Endothelial cell of umbilical vein (primary cell): Measurements from ENCODE around the gene TBC1D17. TPM values are rescaled to one million over a fixed set of nuclear protein-coding genes. Genes with fewer than 3 reads are reported as not detected.

Experiments
- BruUV-seq: library from RNA; stranded (reverse); fragments of 400-500 nt; replicated peaks from 2 replicates; lab custom pipeline; 2021; lab: Mats Ljungman, UMichigan
- CTCF ChIA-PET: fragments of 300-600, 350-600 bp; sonication (Branson Sonifier 250); formaldehyde crosslinking; loops from one replicate; lab custom pipeline; 2021; ENCODE audit warnings: antibody characterized with exemption, inconsistent platforms; lab: Charles Lee
- POLR2A ChIA-PET: fragments of 300-600, 350-600 bp; sonication (Branson Sonifier 250); formaldehyde crosslinking; loops from one replicate; lab custom pipeline; 2021; ENCODE audit warnings: antibody characterized with exemption, inconsistent platforms; lab: Charles Lee
- DNase-seq: peaks from one replicate; pipeline ENCODE4 v3.0.0-alpha.2; 2011; ENCODE audit warnings: low read depth, low spot score
- FAIRE-seq: peaks from 2 replicates; lab custom pipeline; 2011; peaks lifted over from hg19 to GRCh38; lab: Jason Lieb, UNC
- H2AFZ ChIP-seq: 2 replicates; pipeline ENCODE4 v1.6.0; 2012; ENCODE audit warnings: low read depth, low read length, control low read depth, inconsistent platforms
- H3K27ac ChIP-seq: 2 replicates; pipeline ENCODE4 v1.5.1; 2011; ENCODE audit warnings: low read depth, mild to moderate bottlenecking, control low read depth, low read length, moderate library complexity; ENCODE audit not compliant: insufficient read depth
- H3K27me3 ChIP-seq, 2 experiments: 2 replicates each; pipeline versions ENCODE4 v1.6.0 to v1.6.1; 2011; ENCODE audit warnings: low read length in 2 of 2, mixed read lengths in 1 of 2; ENCODE audit not compliant: control insufficient read depth in 2 of 2, insufficient read depth in 2 of 2
- H3K36me3 ChIP-seq, 2 experiments: 2 replicates in 1 of 2; 3 replicates in 1 of 2; pipeline ENCODE4 v1.5.1; 2011; ENCODE audit warnings: low read length in 2 of 2, mild to moderate bottlenecking in 1 of 2, moderate library complexity in 1 of 2; ENCODE audit not compliant: control insufficient read depth in 2 of 2, insufficient read depth in 2 of 2; ENCODE audit errors: extremely low read depth in 1 of 2
- H3K4me1 ChIP-seq: 3 replicates; pipeline ENCODE4 v1.5.1; 2011; ENCODE audit warnings: mild to moderate bottlenecking, low read length; ENCODE audit not compliant: control insufficient read depth, insufficient read depth; ENCODE audit errors: extremely low read depth
- H3K4me2 ChIP-seq: 2 replicates; pipeline ENCODE4 v1.6.1; 2011; ENCODE audit warnings: low read length, control low read depth, mixed read lengths; ENCODE audit not compliant: insufficient read depth
- H3K4me3 ChIP-seq, 3 experiments: fragments of 200-600 bp in 1 of 3; sonication (generic), shearing (Covaris generic) in 1 of 3; replicated peaks in 1 of 3; 2 replicates each; pipeline ENCODE4 v1.5.1; 2011 to 2016; ENCODE audit warnings: control low read depth in 3 of 3, low read length in 3 of 3, mild to moderate bottlenecking in 2 of 3, inconsistent platforms in 1 of 3, low read depth in 1 of 3, moderate library complexity in 1 of 3; ENCODE audit not compliant: insufficient read depth in 1 of 3
- H3K79me2 ChIP-seq: 2 replicates; pipeline ENCODE4 v1.6.0; 2012; ENCODE audit warnings: low read length, inconsistent platforms; ENCODE audit not compliant: control insufficient read depth, insufficient read depth
- H3K9ac ChIP-seq: replicated peaks from 2 replicates; pipeline ENCODE3; 2011; ENCODE audit warnings: low read length, control low read depth; ENCODE audit not compliant: insufficient read depth; ENCODE audit errors: extremely low read depth
- H3K9me1 ChIP-seq: replicated peaks from 3 replicates; pipeline ENCODE4 v1.6.0; 2011; ENCODE audit warnings: mild to moderate bottlenecking, low read length; ENCODE audit not compliant: control insufficient read depth, insufficient read depth; ENCODE audit errors: extremely low read depth
- H3K9me3 ChIP-seq: replicated peaks from 2 replicates; pipeline ENCODE4 v1.5.1; 2012; ENCODE audit warnings: low read length, inconsistent platforms; ENCODE audit not compliant: control insufficient read depth, insufficient read depth
- H4K20me1 ChIP-seq: replicated peaks from 2 replicates; pipeline ENCODE3; 2011; ENCODE audit warnings: mild to moderate bottlenecking, low read length; ENCODE audit not compliant: control insufficient read depth, insufficient read depth; ENCODE audit errors: extremely low read depth
- CTCF ChIP-seq, 2 donors: IDR thresholded peaks; 1 replicate in 1 of 2; 2 replicates in 1 of 2; pipeline ENCODE4 v1.5.1; 2011; ENCODE audit warnings: low read length in 2 of 2, mild to moderate bottlenecking in 2 of 2, moderate library complexity in 2 of 2, control low read depth in 1 of 2, inconsistent platforms in 1 of 2, low read depth in 1 of 2; ENCODE audit not compliant: insufficient read depth in 1 of 2; ENCODE audit errors: extremely low read depth in 1 of 2
- EZH2 ChIP-seq: IDR thresholded peaks from 2 replicates; pipeline ENCODE4 v1.6.1; 2012; ENCODE audit warnings: borderline replicate concordance, low read depth, mild to moderate bottlenecking, moderate library complexity, low read length, inconsistent platforms; ENCODE audit not compliant: severe bottlenecking
- FOS ChIP-seq: IDR thresholded peaks from 2 replicates; pipeline ENCODE4 v1.6.1; 2011; ENCODE audit warnings: mild to moderate bottlenecking, low read length, moderate library complexity, borderline replicate concordance; ENCODE audit not compliant: insufficient read depth
- GATA2 ChIP-seq: IDR thresholded peaks from 2 replicates; pipeline ENCODE4 v1.7.0; 2011; ENCODE audit warnings: low read depth, mild to moderate bottlenecking, moderate library complexity, mixed read lengths, low read length; ENCODE audit not compliant: insufficient read length, insufficient read depth
- JUN ChIP-seq: IDR thresholded peaks from 2 replicates; pipeline ENCODE4 v1.6.1; 2011; ENCODE audit warnings: borderline replicate concordance, low read depth; ENCODE audit not compliant: insufficient read length, insufficient read depth
- MYC ChIP-seq: IDR thresholded peaks from one replicate; pipeline ENCODE4 v1.6.1; 2011; ENCODE audit warnings: mild to moderate bottlenecking, low read depth, low read length
- POLR2A ChIP-seq: IDR thresholded peaks from 2 replicates; pipeline ENCODE4 v1.6.1; 2012; ENCODE audit warnings: low read depth, mild to moderate bottlenecking, control low read depth, low read length
- POLR2AphosphoS5 ChIP-seq: IDR thresholded peaks from 2 replicates; pipeline ENCODE4 v1.6.1; 2012; ENCODE audit warnings: low read depth, mild to moderate bottlenecking, control low read depth, low read length, moderate library complexity; ENCODE audit not compliant: insufficient read depth
- dilution Hi-C: fragments of 300-500 bp; cut with MboI; formaldehyde crosslinking; loops from one replicate; pipeline ENCODE4 v1.15.0; 2019; ENCODE audit warnings: low sequenced_read_pairs; ENCODE audit not compliant: extremely low pct_ligation_motif_present
- intact Hi-C: fragments of 100-400 bp; cut with micrococcal nuclease; formaldehyde crosslinking; loops from one replicate; pipeline ENCODE4 v1.10.0; 2022
- polyA plus RNA-seq, 4 experiments: library from polyadenylated mRNA; depleted of rRNA in 3 of 4; stranded (reverse) in 3 of 4; unstranded in 1 of 4; fragments of >200 nt; gene quantifications; 2 replicates each; pipeline versions ENCODE4 v1.2.1 to v1.2.3, GENCODE V29; 2011 to 2012; ENCODE audit warnings: missing spikeins in 1 of 4
- total RNA-seq: library from RNA; stranded (reverse); gene quantifications from 2 replicates; pipeline ENCODE4 v1.2.3, GENCODE V29; 2021
- TF ChIP-seq, protein P1 (sequence below): IDR thresholded peaks from 2 replicates; pipeline ENCODE4 v1.6.1; 2011; ENCODE audit not compliant: insufficient read depth, insufficient read length

The TBC1D17 gene
- total and polyA plus RNA-seq, 2 donors (not counting 3 experiments of a cell fraction or from before 2014, with no cell fraction given), result 34.2 to 39.3 TPM

DNA sequence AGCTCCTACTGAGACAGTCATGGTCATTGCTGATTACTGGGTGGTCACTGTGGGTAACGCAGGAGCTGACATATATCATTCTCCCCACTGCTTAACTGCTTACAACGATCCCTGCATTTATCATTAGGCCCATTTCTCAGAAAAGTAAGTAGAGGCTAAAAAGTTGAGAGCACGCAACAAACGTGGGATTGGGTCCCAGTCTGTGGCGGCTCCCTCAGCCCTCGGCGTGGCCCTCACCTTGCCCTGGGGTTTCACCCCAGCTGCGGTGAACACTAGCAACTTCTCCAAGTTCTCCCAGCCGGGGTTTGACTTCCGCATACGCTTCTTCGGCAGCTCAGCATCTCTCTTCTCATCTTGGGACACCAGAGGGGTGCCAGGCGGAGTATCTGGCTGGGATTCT, 12.6 kb upstream of the TBC1D17 start:
- intact Hi-C loops, result loop anchor here (5.0 kb wide), 2 partner anchors 188 to 273 kb away; partner anchors contain the start of genes PRMT1 and PRR12
- H3K79me2 ChIP-seq, result peaks cover 26% of the 10 kb centered on the region
- POLR2A ChIA-PET, result interaction anchor here (0.6 to 0.9 kb wide), 3 partner anchors 14 to 129 kb away, joined by 4 to 6 read pairs (median 6); partner anchors contain the start of gene PTOV1
- DNase-seq (no peak), FAIRE-seq (no peak)
- no peak overlapping the region for H3K4me2 ChIP-seq
- H3K4me1 ChIP-seq, result peaks cover 22% of the 10 kb centered on the region
- no peak overlapping the region for H3K4me3 ChIP-seq
- peaks cover 13 to 30% of the 10 kb centered on the region in 2 experiments for H3K36me3 ChIP-seq
- no peaks in the 10 kb centered on the region for H4K20me1 ChIP-seq
- H3K9me1 ChIP-seq, result no peaks in the 10 kb centered on the region
- no peak overlapping the region for H3K27ac ChIP-seq
- no peaks in the 10 kb centered on the region for H3K27me3 ChIP-seq
- H2AFZ ChIP-seq, result no peak overlapping the region
- BruUV-seq, result no TSS peak
- no peaks in the 10 kb centered on the region for H3K9me3 ChIP-seq
- no peak overlapping the region for H3K9ac ChIP-seq
- no peak for TF ChIP-seq CTCF (IDR thresholded peaks at IDR 0.05; ENCODE audit: extremely low read depth in 1 of 2, insufficient read depth in 1 of 2, low read depth in 1 of 2, low read length in 2 of 2)
- TF ChIP-seq EZH2, result no peak
- TF ChIP-seq POLR2AphosphoS5, result no peak
- no peak for TF ChIP-seq POLR2A
- no peak for TF ChIP-seq GATA2
- TF ChIP-seq, protein P1, sequence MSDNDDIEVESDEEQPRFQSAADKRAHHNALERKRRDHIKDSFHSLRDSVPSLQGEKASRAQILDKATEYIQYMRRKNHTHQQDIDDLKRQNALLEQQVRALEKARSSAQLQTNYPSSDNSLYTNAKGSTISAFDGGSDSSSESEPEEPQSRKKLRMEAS, result no peak
- TF ChIP-seq MYC, result no peak
- no peak for TF ChIP-seq FOS
- TF ChIP-seq JUN, result no peak
- dilution Hi-C loops, result no loop called here
- CTCF ChIA-PET, result interaction anchor here (1.0 to 1.5 kb wide), 2 partner anchors 14 to 52 kb away, joined by 3 read pairs; partner anchors contain the start of gene FUZ
